Neural progenitor cell (in vitro differentiated cells): ENCODE results near the gene LDAF1.

Experiments
- CTCF ChIP-seq: fragments of 200-600 bp; sonication (generic); IDR thresholded peaks from 2 replicates; pipeline ENCODE4 v1.5.1; 2017; ENCODE audit warnings: antibody characterized with exemption, mild to moderate bottlenecking
- EZH2 ChIP-seq: fragments of 200-600 bp; sonication (generic); IDR thresholded peaks from 2 replicates; pipeline ENCODE4 v1.6.1; 2017; ENCODE audit warnings: antibody characterized with exemption, mild to moderate bottlenecking, moderate library complexity
- EZH2phosphoT487 ChIP-seq: fragments of 200-600 bp; sonication (generic); IDR thresholded peaks from 2 replicates; pipeline ENCODE4 v1.6.1; 2017; ENCODE audit warnings: antibody characterized with exemption

- no peak for TF ChIP-seq CTCF
- no peak for TF ChIP-seq EZH2
- no peak for TF ChIP-seq EZH2phosphoT487
Measured at GRCh38 chr16:21219551-21219950, 61.1 kb downstream of the LDAF1 start.
